Measurements from ENCODE around the gene ABCB10.
"Not testable (repeated sequence)": the region's sequence is repeated elsewhere in the genome, so short reads cannot be mapped to it uniquely, and the experiment has no call there.

ABCB10 gene

DNA sequence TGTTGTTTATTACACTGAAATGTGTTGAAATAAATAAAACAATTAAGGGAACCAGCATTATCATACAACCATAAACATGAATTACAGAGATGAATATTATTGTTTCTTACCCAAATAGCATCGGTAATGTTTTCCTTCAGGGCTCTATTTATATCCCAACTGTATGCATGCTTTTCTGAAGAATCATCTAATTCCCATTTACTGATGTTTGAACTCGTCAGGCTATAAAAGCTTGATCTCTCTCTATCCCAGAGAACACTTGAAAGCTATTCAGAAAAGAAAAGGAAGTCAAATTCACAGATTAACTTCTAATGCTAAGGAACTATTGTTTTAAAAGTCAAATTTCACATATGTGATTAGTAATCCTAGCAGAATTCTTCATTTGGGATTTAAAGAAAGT is 62.7 kb downstream of the ABCB10 start:
- Histone ChIP-seq H3K9me3 (ENCODE audit: control insufficient read depth, insufficient read depth, low read depth, low read length) (no peaks in the 10 kb centered on the region), H3K36me3 (ENCODE audit: control insufficient read depth, insufficient read depth, low read length) (peaks cover 88% of the 10 kb centered on the region), H3K9ac (ENCODE audit: low read length) (no peak overlapping the region), H3K27ac (ENCODE audit: low read depth, low read length) (no peak overlapping the region), H3K27me3 (ENCODE audit: control insufficient read depth, insufficient read depth, low read length) (no peaks in the 10 kb centered on the region), H3K4me3 (ENCODE audit: low read depth, low read length) (no peak overlapping the region), H3K4me1 (ENCODE audit: control insufficient read depth, insufficient read depth, low read length) (no peaks in the 10 kb centered on the region)

DNA sequence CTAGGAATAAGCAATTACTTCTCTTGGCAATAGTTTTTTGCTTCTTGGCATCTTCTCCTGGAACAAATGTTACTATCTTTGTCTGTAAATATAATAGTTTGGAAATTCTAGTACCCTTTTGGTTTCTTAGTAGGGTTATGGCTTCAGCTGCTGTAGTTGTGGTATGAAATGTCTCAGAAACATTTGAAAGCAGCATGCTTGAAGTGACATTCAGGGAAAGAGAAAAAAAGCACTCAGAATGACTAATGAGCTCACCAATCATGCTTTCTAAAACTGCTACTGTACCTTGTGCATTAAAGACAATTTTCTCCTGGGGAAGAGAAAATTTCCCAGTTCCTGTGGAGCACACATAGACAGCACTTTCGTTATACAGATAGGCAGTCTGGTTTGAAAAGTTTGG is 71.3 kb downstream of the ABCB10 start:
- Histone ChIP-seq H3K4me1 (ENCODE audit: control insufficient read depth, insufficient read depth, low read length) (no peaks in the 10 kb centered on the region), H3K36me3 (ENCODE audit: control insufficient read depth, insufficient read depth, low read length) (peaks cover 89% of the 10 kb centered on the region), H3K9ac (ENCODE audit: low read length) (no peak overlapping the region), H3K9me3 (ENCODE audit: control insufficient read depth, insufficient read depth, low read depth, low read length) (no peaks in the 10 kb centered on the region), H3K27ac (ENCODE audit: low read depth, low read length) (no peak overlapping the region), H3K4me3 (ENCODE audit: low read depth, low read length) (no peak overlapping the region), H3K27me3 (ENCODE audit: control insufficient read depth, insufficient read depth, low read length) (no peaks in the 10 kb centered on the region)

DNA sequence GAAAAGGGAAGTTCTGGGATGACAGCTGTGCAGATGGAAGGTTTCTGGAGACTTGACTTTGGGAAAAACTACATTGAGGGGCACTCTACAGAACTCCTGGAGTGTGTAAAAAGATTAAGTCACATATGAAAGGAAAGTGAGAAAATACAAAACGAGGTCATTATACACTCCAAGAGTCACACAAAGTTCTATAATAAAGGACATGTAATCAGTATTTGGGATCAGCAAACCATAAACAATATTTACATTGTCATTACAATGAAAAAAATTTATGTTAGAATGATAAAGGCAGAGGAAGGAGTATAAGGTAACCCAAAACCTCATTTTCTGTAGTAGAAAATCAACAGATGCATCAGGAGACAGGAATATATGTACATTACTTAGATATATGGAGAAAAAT is 73.2 kb downstream of the ABCB10 start:
- no peak overlapping the region for H3K27ac ChIP-seq (ENCODE audit: low read depth, low read length)
- no peaks in the 10 kb centered on the region for H3K9me3 ChIP-seq (ENCODE audit: control insufficient read depth, insufficient read depth, low read depth, low read length)
- H3K9ac ChIP-seq (ENCODE audit: low read length), result no peak overlapping the region
- H3K27me3 ChIP-seq (ENCODE audit: control insufficient read depth, insufficient read depth, low read length), result no peaks in the 10 kb centered on the region
- H3K4me3 ChIP-seq (ENCODE audit: low read depth, low read length), result no peak overlapping the region
- H3K36me3 ChIP-seq (ENCODE audit: control insufficient read depth, insufficient read depth, low read length), result peaks cover 88% of the 10 kb centered on the region
- no peaks in the 10 kb centered on the region for H3K4me1 ChIP-seq (ENCODE audit: control insufficient read depth, insufficient read depth, low read length)

DNA sequence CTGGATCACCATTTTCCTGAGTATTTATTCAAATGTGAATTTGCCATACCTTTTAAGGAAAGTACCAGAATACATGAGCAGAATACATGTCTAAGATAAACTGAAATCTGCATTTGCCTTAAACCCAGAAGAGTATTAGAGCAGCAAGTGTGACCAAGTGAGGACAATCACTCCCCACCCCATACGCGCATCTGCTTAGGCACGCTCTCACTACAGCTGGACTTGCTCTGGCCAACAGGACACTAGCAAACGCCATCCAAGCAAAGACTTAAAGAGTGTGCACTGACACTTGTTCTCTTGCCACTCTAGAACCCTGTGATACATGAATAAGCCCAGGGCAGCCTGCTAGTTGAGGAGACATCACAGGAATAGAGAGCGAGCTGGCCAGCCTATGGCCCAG is 76.0 kb downstream of the ABCB10 start:
- peaks cover 74% of the 10 kb centered on the region for H3K36me3 ChIP-seq (ENCODE audit: control insufficient read depth, insufficient read depth, low read length)
- H3K9me3 ChIP-seq (ENCODE audit: control insufficient read depth, insufficient read depth, low read depth, low read length), result no peaks in the 10 kb centered on the region
- H3K9ac ChIP-seq (ENCODE audit: low read length), result no peak overlapping the region
- H3K27ac ChIP-seq (ENCODE audit: low read depth, low read length), result no peak overlapping the region
- no peaks in the 10 kb centered on the region for H3K4me1 ChIP-seq (ENCODE audit: control insufficient read depth, insufficient read depth, low read length)
- H3K27me3 ChIP-seq (ENCODE audit: control insufficient read depth, insufficient read depth, low read length), result no peaks in the 10 kb centered on the region
- no peak overlapping the region for H3K4me3 ChIP-seq (ENCODE audit: low read depth, low read length)

DNA sequence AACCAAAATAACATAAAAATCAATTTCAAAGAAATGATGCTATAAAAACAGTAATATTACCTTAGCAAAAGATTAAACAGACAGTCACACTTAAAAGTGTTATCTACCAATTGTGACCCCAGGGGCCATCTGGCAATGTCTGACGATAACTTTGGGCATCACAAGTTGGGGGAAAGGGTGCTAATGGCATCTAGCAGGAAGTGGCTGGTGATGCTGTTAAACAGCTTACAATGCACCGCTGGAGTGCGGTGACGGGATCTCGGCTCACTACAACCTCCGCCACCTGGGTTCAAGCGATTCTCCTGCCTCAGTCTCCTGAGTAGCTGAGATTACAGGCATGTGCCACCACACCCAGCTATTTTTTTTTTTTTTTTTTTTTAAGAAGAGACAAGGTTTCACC is 78.0 kb downstream of the ABCB10 start:
- H3K27ac ChIP-seq (ENCODE audit: low read depth, low read length), result no peak overlapping the region
- no peaks in the 10 kb centered on the region for H3K4me1 ChIP-seq (ENCODE audit: control insufficient read depth, insufficient read depth, low read length)
- H3K27me3 ChIP-seq (ENCODE audit: control insufficient read depth, insufficient read depth, low read length), result no peaks in the 10 kb centered on the region
- H3K4me3 ChIP-seq (ENCODE audit: low read depth, low read length), result no peak overlapping the region
- H3K9ac ChIP-seq (ENCODE audit: low read length), result no peak overlapping the region
- peaks cover 68% of the 10 kb centered on the region for H3K36me3 ChIP-seq (ENCODE audit: control insufficient read depth, insufficient read depth, low read length)
- H3K9me3 ChIP-seq (ENCODE audit: control insufficient read depth, insufficient read depth, low read depth, low read length), result no peaks in the 10 kb centered on the region

DNA sequence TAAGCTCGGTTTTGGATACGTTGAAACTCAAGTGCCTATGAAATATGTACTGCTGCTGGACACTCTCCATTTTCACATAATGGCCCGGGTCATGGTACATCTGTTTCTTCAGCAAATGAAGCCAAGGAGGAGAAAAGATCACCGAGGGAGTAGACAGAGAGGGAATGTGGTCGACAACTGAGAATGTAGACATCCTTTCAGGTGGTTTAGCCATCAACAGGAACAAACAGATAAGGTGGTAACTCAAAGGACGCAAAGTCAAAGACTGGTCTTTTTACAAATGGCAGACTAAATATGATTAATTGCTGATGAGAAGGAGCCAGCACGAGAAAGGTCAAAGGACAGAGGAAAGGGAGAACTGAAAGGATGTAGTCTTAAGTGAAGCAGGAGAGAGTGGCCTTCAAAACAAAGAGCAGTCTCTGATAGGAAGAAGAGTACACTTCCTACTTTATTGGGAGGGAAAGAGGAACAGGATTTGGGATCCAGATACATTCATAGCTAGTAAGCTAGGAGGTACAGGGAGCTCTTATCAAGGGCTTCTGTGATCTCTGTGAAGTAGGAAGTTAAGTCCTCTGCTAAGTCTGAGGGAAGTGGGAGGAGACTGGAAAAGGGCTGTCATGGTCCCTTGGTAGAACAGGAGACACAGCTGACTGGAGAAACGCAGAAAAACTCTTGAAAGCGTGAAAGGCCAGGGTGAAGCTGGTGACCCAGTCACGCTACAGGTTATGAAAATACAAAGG is 78.7 kb downstream of the ABCB10 start:
- H3K27ac ChIP-seq (ENCODE audit: low read depth, low read length), result no peak overlapping the region
- H3K27me3 ChIP-seq (ENCODE audit: control insufficient read depth, insufficient read depth, low read length), result no peaks in the 10 kb centered on the region
- no peaks in the 10 kb centered on the region for H3K4me1 ChIP-seq (ENCODE audit: control insufficient read depth, insufficient read depth, low read length)
- peaks cover 69% of the 10 kb centered on the region for H3K36me3 ChIP-seq (ENCODE audit: control insufficient read depth, insufficient read depth, low read length)
- no peak overlapping the region for H3K9ac ChIP-seq (ENCODE audit: low read length)
- H3K9me3 ChIP-seq (ENCODE audit: control insufficient read depth, insufficient read depth, low read depth, low read length), result no peaks in the 10 kb centered on the region
- H3K4me3 ChIP-seq (ENCODE audit: low read depth, low read length), result no peak overlapping the region

DNA sequence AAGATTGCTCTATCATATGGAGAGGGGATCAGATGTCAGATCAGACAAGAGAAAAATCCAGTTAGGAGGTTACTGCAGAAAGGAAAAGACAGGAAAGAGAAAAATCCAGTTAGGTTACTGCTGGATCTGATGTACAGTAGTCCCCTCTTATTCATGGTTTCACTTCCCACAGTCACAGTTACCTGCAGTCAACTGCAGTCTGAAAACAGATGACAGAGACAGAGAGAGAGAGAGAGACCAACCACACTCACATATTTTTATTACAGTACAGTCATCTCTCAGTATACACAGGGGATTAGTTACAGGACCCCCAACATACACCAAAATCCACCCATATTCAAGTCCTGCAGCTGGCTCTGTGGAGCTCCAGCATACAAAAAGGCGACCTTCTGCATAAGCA is 79.7 kb downstream of the ABCB10 start:
- Histone ChIP-seq H3K9ac (ENCODE audit: low read length) (no peak overlapping the region), H3K36me3 (ENCODE audit: control insufficient read depth, insufficient read depth, low read length) (peaks cover 72% of the 10 kb centered on the region), H3K4me1 (ENCODE audit: control insufficient read depth, insufficient read depth, low read length) (no peaks in the 10 kb centered on the region), H3K27ac (ENCODE audit: low read depth, low read length) (no peak overlapping the region), H3K27me3 (ENCODE audit: control insufficient read depth, insufficient read depth, low read length) (no peaks in the 10 kb centered on the region), H3K4me3 (ENCODE audit: low read depth, low read length) (no peak overlapping the region), H3K9me3 (ENCODE audit: control insufficient read depth, insufficient read depth, low read depth, low read length) (no peaks in the 10 kb centered on the region)

DNA sequence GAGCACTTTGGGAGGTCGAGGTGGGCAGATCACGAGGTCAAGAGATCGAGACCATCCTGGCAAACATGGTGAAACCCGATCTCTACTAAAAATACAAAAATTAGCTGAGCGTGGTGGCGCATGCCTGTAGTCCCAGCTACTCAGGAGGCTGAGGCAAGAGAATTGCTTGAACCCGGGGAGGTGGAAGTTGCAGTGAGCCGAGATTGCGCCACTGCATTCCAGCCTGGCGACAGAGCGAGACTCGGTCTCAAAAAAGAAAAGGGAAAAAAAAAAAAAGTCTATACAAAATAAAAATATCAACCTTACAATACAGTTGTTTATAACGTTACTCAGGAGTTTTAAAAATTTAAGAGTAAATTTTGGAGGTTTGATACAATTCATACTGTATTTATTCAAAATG is 82.6 kb downstream of the ABCB10 start:
- not testable (repeated sequence) for H3K9me3 ChIP-seq (ENCODE audit: control insufficient read depth, insufficient read depth, low read depth, low read length); H3K4me3 ChIP-seq (ENCODE audit: low read depth, low read length); H3K9ac ChIP-seq (ENCODE audit: low read length); H3K4me1 ChIP-seq (ENCODE audit: control insufficient read depth, insufficient read depth, low read length); H3K27me3 ChIP-seq (ENCODE audit: control insufficient read depth, insufficient read depth, low read length); H3K27ac ChIP-seq (ENCODE audit: low read depth, low read length)
- peaks cover 64% of the 10 kb centered on the region for H3K36me3 ChIP-seq (ENCODE audit: control insufficient read depth, insufficient read depth, low read length)

DNA sequence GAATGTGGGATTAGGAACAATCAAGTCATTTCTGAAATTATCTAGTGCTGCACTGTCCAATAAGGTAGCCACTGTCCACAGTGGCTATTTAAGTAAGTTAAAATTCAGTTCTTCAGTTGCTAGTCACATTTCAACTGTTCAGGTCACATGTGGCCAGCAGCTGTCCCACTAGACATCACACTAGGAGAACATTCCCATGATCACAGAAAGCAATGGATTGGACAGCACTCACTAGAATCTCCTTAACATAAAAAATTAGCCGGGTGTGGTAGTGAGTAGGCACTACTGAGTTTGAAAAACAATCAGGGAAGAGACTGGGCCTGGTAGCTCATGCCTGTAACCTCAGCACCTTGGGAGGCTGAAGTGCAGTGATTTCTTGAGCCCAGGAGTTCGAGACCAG is 84.0 kb downstream of the ABCB10 start:
- H3K27me3 ChIP-seq (ENCODE audit: control insufficient read depth, insufficient read depth, low read length), result no peaks in the 10 kb centered on the region

DNA sequence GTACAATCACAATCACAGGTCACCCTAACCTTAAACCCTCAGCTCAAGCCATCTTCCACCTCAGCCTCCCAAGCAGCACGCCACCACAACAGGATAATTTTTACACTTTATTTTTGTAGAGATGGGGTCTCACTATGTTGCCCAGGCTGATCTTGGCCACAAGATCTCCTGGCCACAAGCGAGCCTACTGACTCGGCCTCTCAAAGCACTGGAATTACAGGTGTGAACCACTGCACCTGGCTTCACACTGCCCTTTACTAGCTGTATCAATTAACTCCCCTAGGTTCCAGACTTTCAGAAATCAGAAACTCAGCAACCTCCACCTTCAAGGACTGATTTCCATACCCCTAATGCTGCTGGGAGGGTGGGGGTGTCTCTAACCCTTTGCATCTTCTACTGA is 87.3 kb downstream of the ABCB10 start:
- Histone ChIP-seq H3K27me3 (ENCODE audit: control insufficient read depth, insufficient read depth, low read length) (no peaks in the 10 kb centered on the region), H3K27ac (ENCODE audit: low read depth, low read length) (no peak overlapping the region), H3K4me1 (ENCODE audit: control insufficient read depth, insufficient read depth, low read length) (no peaks in the 10 kb centered on the region), H3K9me3 (ENCODE audit: control insufficient read depth, insufficient read depth, low read depth, low read length) (no peaks in the 10 kb centered on the region), H3K9ac (ENCODE audit: low read length) (no peak overlapping the region), H3K4me3 (ENCODE audit: low read depth, low read length) (no peak overlapping the region), H3K36me3 (ENCODE audit: control insufficient read depth, insufficient read depth, low read length) (peaks cover 79% of the 10 kb centered on the region)

More for the DNA sequence above, 84.0 kb downstream of the ABCB10 start:
- Histone ChIP-seq H3K9ac (ENCODE audit: low read length) (no peak overlapping the region), H3K36me3 (ENCODE audit: control insufficient read depth, insufficient read depth, low read length) (peaks cover 71% of the 10 kb centered on the region), H3K9me3 (ENCODE audit: control insufficient read depth, insufficient read depth, low read depth, low read length) (no peaks in the 10 kb centered on the region), H3K4me1 (ENCODE audit: control insufficient read depth, insufficient read depth, low read length) (no peaks in the 10 kb centered on the region), H3K27ac (ENCODE audit: low read depth, low read length) (no peak overlapping the region), H3K4me3 (ENCODE audit: low read depth, low read length) (no peak overlapping the region)

DNA sequence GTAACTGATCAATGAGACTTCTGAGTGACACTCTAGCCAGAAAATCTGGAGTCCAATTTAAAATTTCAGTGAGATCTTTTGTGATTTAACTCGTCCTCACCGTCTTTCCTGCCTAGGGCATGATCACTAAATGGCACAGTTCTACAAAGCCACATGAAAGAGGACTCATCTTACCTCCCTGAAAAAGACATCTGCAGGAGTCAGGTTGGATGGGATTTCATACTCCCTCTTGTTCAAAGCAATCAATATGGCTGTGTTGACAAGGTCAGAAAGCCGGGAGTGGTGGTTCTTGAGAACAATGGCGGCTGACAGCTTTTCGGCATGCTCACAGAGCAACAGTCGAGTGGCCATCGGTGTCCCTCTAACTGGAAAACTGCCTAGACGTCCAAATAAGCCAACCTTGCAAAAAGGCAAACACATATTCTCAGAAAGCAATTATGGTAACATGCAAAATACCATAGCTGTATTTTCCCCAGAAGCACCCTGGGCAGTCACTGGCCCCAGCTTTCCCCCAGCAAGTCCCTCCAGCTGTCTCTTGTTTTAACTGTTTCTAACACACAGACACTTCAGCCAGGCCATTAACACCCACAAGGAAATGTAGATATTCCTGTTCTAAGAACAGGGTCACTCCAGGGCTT is 88.0 kb downstream of the ABCB10 start:
- Histone ChIP-seq H3K9ac (ENCODE audit: low read length) (no peak overlapping the region), H3K9me3 (ENCODE audit: control insufficient read depth, insufficient read depth, low read depth, low read length) (no peaks in the 10 kb centered on the region), H3K27ac (ENCODE audit: low read depth, low read length) (no peak overlapping the region), H3K27me3 (ENCODE audit: control insufficient read depth, insufficient read depth, low read length) (no peaks in the 10 kb centered on the region), H3K4me3 (ENCODE audit: low read depth, low read length) (no peak overlapping the region), H3K4me1 (ENCODE audit: control insufficient read depth, insufficient read depth, low read length) (no peaks in the 10 kb centered on the region), H3K36me3 (ENCODE audit: control insufficient read depth, insufficient read depth, low read length) (peaks cover 80% of the 10 kb centered on the region)
